ENCODE data around the gene KRTAP20-4. TPM values are rescaled to one million over a fixed set of nuclear protein-coding genes. Genes with fewer than 3 reads are reported as not detected.

Gene KRTAP20-4
- total RNA-seq, 1 donor from 2014 or later: not detected

- intact Hi-C loops (cut with micrococcal nuclease): no loop called here
- Histone ChIP-seq H3K4me1 (no peaks in the 10 kb centered on the region), H3K4me3 (no peak within 1 kb of the TSS), H3K36me3 (no peaks in the 10 kb centered on the region), H3K27me3 (ENCODE audit: low read depth) (no peaks in the 10 kb centered on the region), H3K27ac (replicated peaks) (no peak within 1 kb of the TSS), H3K9me3 (replicated peaks) (peaks cover 7% of the 10 kb centered on the region)
- no peak for TF ChIP-seq CTCF (IDR thresholded peaks at IDR 0.05; ENCODE audit: borderline replicate concordance)
- DNase-seq: no peak
Measured at GRCh38 chr21:30613836-30614235, 6.6 kb upstream of the KRTAP20-4 start, which contains the start of gene KRTAP6-1. KRTAP6-1 (minus strand) TSS chr21:30613930; CDS start chr21:30613904, 26 bp downstream.

GRCh38 chr21:30615199-30615598 lies 5.2 kb upstream of the KRTAP20-4 start:
- no peaks in the 10 kb centered on the region for H3K36me3 ChIP-seq
- H3K9me3 ChIP-seq (replicated peaks): peaks cover 7% of the 10 kb centered on the region
- no peaks in the 10 kb centered on the region for H3K4me1 ChIP-seq
- no peak for TF ChIP-seq CTCF (IDR thresholded peaks at IDR 0.05; ENCODE audit: borderline replicate concordance)
- intact Hi-C loops (cut with micrococcal nuclease): no loop called here
- no peak for DNase-seq
- H3K27ac ChIP-seq (replicated peaks): no peak overlapping the region
- H3K4me3 ChIP-seq: no peak overlapping the region
- H3K27me3 ChIP-seq (ENCODE audit: low read depth): no peaks in the 10 kb centered on the region

- TF ChIP-seq CTCF (IDR thresholded peaks at IDR 0.05; ENCODE audit: borderline replicate concordance): no peak
- no peaks in the 10 kb centered on the region for H3K36me3 ChIP-seq
- no peaks in the 10 kb centered on the region for H3K9me3 ChIP-seq (replicated peaks)
- intact Hi-C loops (cut with micrococcal nuclease): no loop called here
- no peaks in the 10 kb centered on the region for H3K4me1 ChIP-seq
- no peak within 1 kb of the TSS for H3K27ac ChIP-seq (replicated peaks)
- DNase-seq: no peak
- no peaks in the 10 kb centered on the region for H3K27me3 ChIP-seq (ENCODE audit: low read depth)
- H3K4me3 ChIP-seq: no peak within 1 kb of the TSS
Measured at GRCh38 chr21:30616125-30616524, 4.3 kb upstream of the KRTAP20-4 start, which contains the start of gene KRTAP20-1. KRTAP20-1 (plus strand) TSS chr21:30616425; CDS start chr21:30616455, 30 bp downstream.

GRCh38 chr21:30620080-30620479 lies 347 bp upstream of the KRTAP20-4 start:
- no peaks in the 10 kb centered on the region for H3K27me3 ChIP-seq (ENCODE audit: low read depth)
- no peak for TF ChIP-seq CTCF (IDR thresholded peaks at IDR 0.05; ENCODE audit: borderline replicate concordance)
- no peak overlapping the region for H3K4me3 ChIP-seq
- intact Hi-C loops (cut with micrococcal nuclease): no loop called here
- H3K36me3 ChIP-seq: no peaks in the 10 kb centered on the region
- peaks cover 6% of the 10 kb centered on the region for H3K9me3 ChIP-seq (replicated peaks)
- DNase-seq: no peak
- no peaks in the 10 kb centered on the region for H3K4me1 ChIP-seq
- H3K27ac ChIP-seq (replicated peaks): no peak overlapping the region

GRCh38 chr21:30623362-30623761 lies 2.9 kb downstream of the KRTAP20-4 start:
- intact Hi-C loops (cut with micrococcal nuclease): no loop called here
- no peak for DNase-seq
- Histone ChIP-seq H3K9me3 (replicated peaks) (peaks cover 11% of the 10 kb centered on the region), H3K36me3 (no peaks in the 10 kb centered on the region), H3K27ac (replicated peaks) (no peak overlapping the region), H3K27me3 (ENCODE audit: low read depth) (no peaks in the 10 kb centered on the region), H3K4me3 (no peak overlapping the region), H3K4me1 (no peaks in the 10 kb centered on the region)
- no peak for TF ChIP-seq CTCF (IDR thresholded peaks at IDR 0.05; ENCODE audit: borderline replicate concordance)

Data from left ventricle myocardium inferior (tissue), 1 donor.